HepG2 (cell line): ENCODE results near the gene FKTN. TPM values are rescaled to one million over a fixed set of nuclear protein-coding genes. Genes with fewer than 3 reads are reported as not detected.

ENCODE experiments used
- ATAC-seq: fragments of 200-7000 bp; cut with Tn5 transposase; 3 replicates; pipeline ENCODE4 v1.9.1; 2020; ENCODE audit warnings: mild to moderate bottlenecking, moderate library complexity
- BruUV-seq: library from RNA; stranded (reverse); fragments of 400-500 nt; replicated peaks from 2 replicates; lab custom pipeline; 2021; lab: Mats Ljungman, UMichigan
- CTCF ChIA-PET: fragments of 300-600 bp; formaldehyde crosslinking; extraction: SDS; loops from one replicate; lab custom pipeline; 2021; ENCODE audit warnings: low total read pairs, inconsistent platforms, low intra/inter-chr PET ratio; lab: Yijun Ruan, JAX
- POLR2A ChIA-PET: fragments of 350-600 bp; sonication (Branson Sonifier 250); formaldehyde crosslinking; loops from one replicate; lab custom pipeline; 2020; ENCODE audit warnings: antibody characterized with exemption, inconsistent platforms; lab: Yijun Ruan, JAX
- DNase-seq: peaks from one replicate; pipeline ENCODE4 v3.0.0-alpha.2; 2015; ENCODE audit warnings: low spot score
- FAIRE-seq: peaks from 3 replicates; lab custom pipeline; 2011; peaks lifted over from hg19 to GRCh38; lab: Jason Lieb, UNC
- H2AFZ ChIP-seq: one replicate; pipeline ENCODE4 v1.6.1; 2011; ENCODE audit warnings: low read length, inconsistent platforms
- H3K27ac ChIP-seq: fragments of 300-600 bp; 3 replicates; pipeline ENCODE4 v1.8.0; 2011; ENCODE audit warnings: mixed run types, mild to moderate bottlenecking, mixed read lengths, low read length, inconsistent platforms; ENCODE audit not compliant: insufficient read depth; ENCODE audit errors: extremely low read length
- H3K27me3 ChIP-seq, 2 experiments: fragments of 200-600 bp in 1 of 2; 2 replicates in 1 of 2; 3 replicates in 1 of 2; pipeline versions ENCODE4 v1.6.0 to v1.8.0; 2011; ENCODE audit warnings: low read length in 2 of 2, mild to moderate bottlenecking in 2 of 2, moderate library complexity in 2 of 2, inconsistent platforms in 1 of 2; ENCODE audit not compliant: insufficient read depth in 2 of 2, control insufficient read depth in 1 of 2
- H3K36me3 ChIP-seq, 2 experiments: fragments of 200-600 bp in 1 of 2; replicated peaks in 1 of 2; 2 replicates in 1 of 2; 3 replicates in 1 of 2; pipeline versions ENCODE4 v1.5.1 to v1.8.0; 2011; ENCODE audit warnings: low read length in 2 of 2, inconsistent platforms in 1 of 2; ENCODE audit not compliant: insufficient read depth in 2 of 2, control insufficient read depth in 1 of 2
- H3K4me1 ChIP-seq: 2 replicates; pipeline ENCODE4 v1.5.1; 2012; ENCODE audit warnings: low read length, inconsistent platforms; ENCODE audit not compliant: insufficient read depth
- H3K4me2 ChIP-seq: 2 replicates; pipeline ENCODE4 v1.6.0; 2011; ENCODE audit warnings: low read depth, low read length, inconsistent platforms
- H3K4me3 ChIP-seq, 3 experiments: fragments of 200-600 bp in 1 of 3; sonication (generic), shearing (Covaris generic) in 1 of 3; replicated peaks in 1 of 3; 2 replicates each; pipeline ENCODE4 v1.5.1; 2011 to 2016; ENCODE audit warnings: low read length in 3 of 3, inconsistent platforms in 2 of 3, low read depth in 2 of 3, mild to moderate bottlenecking in 2 of 3, control low read depth in 1 of 3, mixed read lengths in 1 of 3; ENCODE audit not compliant: insufficient read depth in 1 of 3
- H3K79me2 ChIP-seq: one replicate; pipeline ENCODE4 v1.6.1; 2011; ENCODE audit warnings: low read length, inconsistent platforms; ENCODE audit not compliant: insufficient read depth
- H3K9ac ChIP-seq: 2 replicates; pipeline ENCODE4 v1.6.0; 2011; ENCODE audit warnings: mild to moderate bottlenecking, low read depth, low read length, inconsistent platforms; ENCODE audit not compliant: insufficient read depth
- H3K9me3 ChIP-seq: 2 replicates; pipeline ENCODE4 v1.5.1; 2012; ENCODE audit warnings: mild to moderate bottlenecking, low read length
- H4K20me1 ChIP-seq: 2 replicates; pipeline ENCODE4 v1.6.0; 2011; ENCODE audit warnings: inconsistent platforms, mild to moderate bottlenecking, low read length, moderate library complexity; ENCODE audit not compliant: insufficient read depth
- AHR ChIP-seq: IDR thresholded peaks from 2 replicates; pipeline ENCODE4 v1.6.1; 2018; ENCODE audit warnings: missing genetic modification reagents, missing compliant biosample characterization
- ERF ChIP-seq: IDR thresholded peaks from 2 replicates; pipeline ENCODE4 v1.6.1; 2018; ENCODE audit warnings: missing biosample characterization, missing genetic modification reagents
- ONECUT2 ChIP-seq: sonication (generic); formaldehyde crosslinking; IDR thresholded peaks from 2 replicates; pipeline ENCODE4 v1.4.0; 2020; ENCODE audit warnings: missing genetic modification reagents
- SAP130 ChIP-seq: IDR thresholded peaks from 2 replicates; pipeline ENCODE4 v1.6.1; 2016; ENCODE audit warnings: low read depth
- ZNF160 ChIP-seq: sonication (generic); formaldehyde crosslinking; IDR thresholded peaks from 2 replicates; pipeline ENCODE4 v1.8.0; 2022; ENCODE audit warnings: mild to moderate bottlenecking, inconsistent platforms, missing genetic modification reagents
- ZNF253 ChIP-seq: sonication (generic); formaldehyde crosslinking; IDR thresholded peaks from 2 replicates; pipeline ENCODE4 v1.8.0; 2022; ENCODE audit warnings: mild to moderate bottlenecking, missing genetic modification reagents, borderline replicate concordance
- ZNF564 ChIP-seq: sonication (generic); formaldehyde crosslinking; IDR thresholded peaks from 2 replicates; pipeline ENCODE4 v1.8.1; 2023; ENCODE audit warnings: mild to moderate bottlenecking, missing genetic modification reagents
- ZNF607 ChIP-seq: sonication (generic); formaldehyde crosslinking; IDR thresholded peaks from 2 replicates; pipeline ENCODE4 v1.5.1; 2020; ENCODE audit warnings: missing genetic modification reagents, mild to moderate bottlenecking, borderline replicate concordance
- ZSCAN21 ChIP-seq: sonication (generic); formaldehyde crosslinking; IDR thresholded peaks from 2 replicates; pipeline ENCODE4 v1.8.0; 2022; ENCODE audit warnings: mild to moderate bottlenecking, missing genetic modification reagents, moderate library complexity, borderline replicate concordance
- WGBS: methylation state at CpG from one replicate; pipeline ENCODE4 v1.1.6; 2017; ENCODE audit warnings: low lambda C conversion rate; 5-methylcytosine and 5-hydroxymethylcytosine counted together
- in situ Hi-C: cut with HindIII; loops from 2 replicates; pipeline ENCODE4 v1.10.0; 2017; ENCODE audit warnings: low pct_unique_long_range_greater_than_20kb; ENCODE audit not compliant: extremely low pct_ligation_motif_present
- intact Hi-C: fragments of 100-400 bp; cut with micrococcal nuclease; formaldehyde crosslinking; loops from one replicate; pipeline ENCODE4 v1.10.0; 2022; ENCODE audit not compliant: unreplicated experiment
- polyA plus RNA-seq, 8 experiments: library from polyadenylated mRNA; depleted of rRNA in 3 of 8; stranded (reverse) in 7 of 8; unstranded in 1 of 8; fragments of >200 nt; fragmentation: Illumina TruSeq in 4 of 8; extraction: Trizol in 4 of 8; gene quantifications; 2 replicates each; pipeline versions ENCODE4 v1.2.1 to v1.2.3, GENCODE V29; 2011 to 2016; ENCODE audit warnings: low read depth in 4 of 8, missing spikeins in 1 of 8, mixed read lengths in 1 of 8; ENCODE audit not compliant: insufficient read depth in 1 of 8
- total RNA-seq, 5 experiments: library from RNA; depleted of rRNA; stranded (reverse); fragments of >200 nt; fragmentation: Illumina TruSeq; extraction: Trizol; gene quantifications; 2 replicates each; pipeline ENCODE4 v1.2.3, GENCODE V29; 2016; ENCODE audit warnings: low read depth in 1 of 5
- TF ChIP-seq, protein P1 (sequence below): sonication (generic); formaldehyde crosslinking; IDR thresholded peaks from 2 replicates; pipeline ENCODE4 v1.4.0; 2020; ENCODE audit warnings: missing genetic modification reagents
- TF ChIP-seq, protein P2 (sequence below): sonication (generic); formaldehyde crosslinking; IDR thresholded peaks from 2 replicates; pipeline ENCODE4 v1.5.0; 2020; ENCODE audit warnings: missing genetic modification reagents
- TF ChIP-seq, protein P3 (sequence below): IDR thresholded peaks from 2 replicates; pipeline ENCODE4 v1.6.1; 2012; ENCODE audit warnings: inconsistent platforms
- TF ChIP-seq, protein P4 (sequence below): sonication (generic); formaldehyde crosslinking; IDR thresholded peaks from 2 replicates; pipeline ENCODE4 v1.5.1; 2020; ENCODE audit warnings: missing genetic modification reagents, mild to moderate bottlenecking, borderline replicate concordance

FKTN gene
- total and polyA plus RNA-seq, 2 of the 13 experiments (the other 11 are each of a cell fraction or from before 2014, with no cell fraction given), result 7.9 to 13.5 TPM

GRCh38 chr9:105554042-105554441, 3.9 kb upstream of the FKTN start:
- Histone ChIP-seq H3K9ac (no peak overlapping the region), H3K4me2 (no peak overlapping the region), H3K27me3 (no peaks in the 10 kb centered on the region; a peak in 1 of 5 replicates), H3K79me2 (peaks cover 4% of the 10 kb centered on the region), H3K4me3 (no peak overlapping the region), H2AFZ (no peak overlapping the region), H3K9me3 (no peaks in the 10 kb centered on the region), H3K36me3 (no peaks in the 10 kb centered on the region), H3K27ac (no peak overlapping the region), H3K4me1 (peaks cover 15% of the 10 kb centered on the region), H4K20me1 (no peaks in the 10 kb centered on the region; the same call in 1 of the 2 replicates)
- FAIRE-seq, result no peak
- in situ Hi-C loops (loop anchor here (10.0 kb wide), 1 partner anchor 61 kb away; no protein-coding TSS in a partner anchor), intact Hi-C loops (no loop called here)
- CTCF ChIA-PET, result no interaction called here
- ATAC-seq, result no peak
- POLR2A ChIA-PET, result no interaction called here
- WGBS, result 97% methylated on average over 10 of the region's 10 CpGs
- TF ChIP-seq SAP130 (CRISPR knock-in tag) (no peak), AHR (CRISPR knock-in tag) (no peak), ZNF607 (CRISPR knock-in tag) (no peak), ZSCAN21 (CRISPR knock-in tag) (no peak), ZNF160 (CRISPR knock-in tag) (no peak), ZNF564 (CRISPR knock-in tag) (no peak), ONECUT2 (CRISPR knock-in tag) (no peak), ERF (CRISPR knock-in tag) (no peak), ZNF253 (CRISPR knock-in tag) (no peak)
- TF ChIP-seq, protein P1, sequence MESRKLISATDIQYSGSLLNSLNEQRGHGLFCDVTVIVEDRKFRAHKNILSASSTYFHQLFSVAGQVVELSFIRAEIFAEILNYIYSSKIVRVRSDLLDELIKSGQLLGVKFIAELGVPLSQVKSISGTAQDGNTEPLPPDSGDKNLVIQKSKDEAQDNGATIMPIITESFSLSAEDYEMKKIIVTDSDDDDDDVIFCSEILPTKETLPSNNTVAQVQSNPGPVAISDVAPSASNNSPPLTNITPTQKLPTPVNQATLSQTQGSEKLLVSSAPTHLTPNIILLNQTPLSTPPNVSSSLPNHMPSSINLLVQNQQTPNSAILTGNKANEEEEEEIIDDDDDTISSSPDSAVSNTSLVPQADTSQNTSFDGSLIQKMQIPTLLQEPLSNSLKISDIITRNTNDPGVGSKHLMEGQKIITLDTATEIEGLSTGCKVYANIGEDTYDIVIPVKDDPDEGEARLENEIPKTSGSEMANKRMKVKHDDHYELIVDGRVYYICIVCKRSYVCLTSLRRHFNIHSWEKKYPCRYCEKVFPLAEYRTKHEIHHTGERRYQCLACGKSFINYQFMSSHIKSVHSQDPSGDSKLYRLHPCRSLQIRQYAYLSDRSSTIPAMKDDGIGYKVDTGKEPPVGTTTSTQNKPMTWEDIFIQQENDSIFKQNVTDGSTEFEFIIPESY (CRISPR knock-in tag), result no peak
- TF ChIP-seq, protein P2, sequence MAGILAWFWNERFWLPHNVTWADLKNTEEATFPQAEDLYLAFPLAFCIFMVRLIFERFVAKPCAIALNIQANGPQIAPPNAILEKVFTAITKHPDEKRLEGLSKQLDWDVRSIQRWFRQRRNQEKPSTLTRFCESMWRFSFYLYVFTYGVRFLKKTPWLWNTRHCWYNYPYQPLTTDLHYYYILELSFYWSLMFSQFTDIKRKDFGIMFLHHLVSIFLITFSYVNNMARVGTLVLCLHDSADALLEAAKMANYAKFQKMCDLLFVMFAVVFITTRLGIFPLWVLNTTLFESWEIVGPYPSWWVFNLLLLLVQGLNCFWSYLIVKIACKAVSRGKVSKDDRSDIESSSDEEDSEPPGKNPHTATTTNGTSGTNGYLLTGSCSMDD (CRISPR knock-in tag), result no peak
- TF ChIP-seq, protein P3, sequence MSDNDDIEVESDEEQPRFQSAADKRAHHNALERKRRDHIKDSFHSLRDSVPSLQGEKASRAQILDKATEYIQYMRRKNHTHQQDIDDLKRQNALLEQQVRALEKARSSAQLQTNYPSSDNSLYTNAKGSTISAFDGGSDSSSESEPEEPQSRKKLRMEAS, result no peak
- TF ChIP-seq, protein P4, sequence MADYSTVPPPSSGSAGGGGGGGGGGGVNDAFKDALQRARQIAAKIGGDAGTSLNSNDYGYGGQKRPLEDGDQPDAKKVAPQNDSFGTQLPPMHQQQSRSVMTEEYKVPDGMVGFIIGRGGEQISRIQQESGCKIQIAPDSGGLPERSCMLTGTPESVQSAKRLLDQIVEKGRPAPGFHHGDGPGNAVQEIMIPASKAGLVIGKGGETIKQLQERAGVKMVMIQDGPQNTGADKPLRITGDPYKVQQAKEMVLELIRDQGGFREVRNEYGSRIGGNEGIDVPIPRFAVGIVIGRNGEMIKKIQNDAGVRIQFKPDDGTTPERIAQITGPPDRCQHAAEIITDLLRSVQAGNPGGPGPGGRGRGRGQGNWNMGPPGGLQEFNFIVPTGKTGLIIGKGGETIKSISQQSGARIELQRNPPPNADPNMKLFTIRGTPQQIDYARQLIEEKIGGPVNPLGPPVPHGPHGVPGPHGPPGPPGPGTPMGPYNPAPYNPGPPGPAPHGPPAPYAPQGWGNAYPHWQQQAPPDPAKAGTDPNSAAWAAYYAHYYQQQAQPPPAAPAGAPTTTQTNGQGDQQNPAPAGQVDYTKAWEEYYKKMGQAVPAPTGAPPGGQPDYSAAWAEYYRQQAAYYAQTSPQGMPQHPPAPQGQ, result no peak
- DNase-seq, result no peak
- no TSS peak for BruUV-seq
